ENCODE data around the gene DLGAP4. TPM values are rescaled to one million over a fixed set of nuclear protein-coding genes. Genes with fewer than 3 reads are reported as not detected.

DLGAP4 gene
- polyA plus RNA-seq, 4 donors: 24.3 to 37.9 (median 28.3) TPM

DNA sequence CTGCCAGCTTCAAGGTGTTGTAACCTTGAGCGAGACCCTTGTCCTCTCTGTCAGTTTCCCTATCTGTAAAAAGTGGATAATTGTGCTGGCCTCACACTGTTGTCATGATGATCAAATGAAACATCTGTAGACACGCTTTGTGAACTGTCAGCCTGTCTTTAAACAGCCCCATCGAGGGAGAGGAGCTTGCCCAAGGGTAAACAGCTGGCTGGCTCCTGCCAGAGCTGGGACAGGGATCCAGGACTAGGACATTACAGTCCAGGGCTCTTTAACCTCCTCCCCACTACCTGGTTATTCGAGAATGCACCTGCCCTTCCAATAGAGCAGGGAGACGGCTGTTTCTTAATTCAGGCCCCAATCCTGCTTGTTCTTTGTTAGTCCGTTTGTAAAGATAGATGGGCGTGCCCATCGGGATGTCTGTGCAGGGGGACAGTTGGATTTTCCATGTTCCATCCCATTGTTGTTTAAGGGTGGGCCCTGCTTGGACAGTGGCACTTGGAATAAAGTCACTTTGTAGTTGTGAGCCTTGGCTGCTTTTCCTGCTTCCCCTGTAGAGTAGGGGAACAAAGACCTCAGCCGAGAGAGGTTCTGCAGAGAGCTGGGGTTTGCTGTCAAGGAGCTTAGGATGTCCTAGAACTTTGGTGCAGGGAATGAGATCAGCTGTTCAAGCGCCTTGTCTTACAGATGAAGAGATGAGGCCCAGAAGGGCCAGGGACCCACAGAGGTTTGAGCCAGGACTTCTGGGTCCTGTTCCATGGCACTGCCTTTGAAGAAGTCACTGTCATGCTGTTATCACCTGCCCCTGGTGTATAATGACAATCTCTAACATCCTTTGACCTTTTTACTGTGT, 157.3 kb downstream of the DLGAP4 start:
- H3K4me1 ChIP-seq (ENCODE audit: control insufficient read depth in 3 of 3, insufficient read depth in 2 of 3, low read depth in 1 of 3, low read length in 2 of 3): peaks cover 17 to 52% (median 36%) of the 10 kb centered on the region in 3 donors
- peaks cover 0 to 28% (median 0%) of the 10 kb centered on the region in 3 donors for H3K36me3 ChIP-seq (ENCODE audit: control insufficient read depth in 3 of 3, insufficient read depth in 2 of 3, low read depth in 1 of 3, low read length in 3 of 3)
- H3K27me3 ChIP-seq (ENCODE audit: control insufficient read depth in 3 of 3, insufficient read depth in 3 of 3, low read length in 3 of 3): no peaks in the 10 kb centered on the region
- 25 to 39% (median 27%) methylated on average over 10 of the region's 10 CpGs for whole genome bisulfite sequencing, 3 donors
- H3K4me3 ChIP-seq (ENCODE audit: low read depth in 1 of 3, low read length in 3 of 3): peak overlapping the region in 2 of 3 donors; percentile 61 to 99
- H3K9me3 ChIP-seq (ENCODE audit: control insufficient read depth in 2 of 2, insufficient read depth in 1 of 2, low read depth in 1 of 2, low read length in 1 of 2): no peaks in the 10 kb centered on the region
- DNase-seq: peak; percentile 26 to 31
- FAIRE-seq: no peak
- H3K27ac ChIP-seq (ENCODE audit: low read depth in 1 of 3, low read length in 2 of 3): peak overlapping the region in 2 of 3 donors; percentile 85 to 93

DNA sequence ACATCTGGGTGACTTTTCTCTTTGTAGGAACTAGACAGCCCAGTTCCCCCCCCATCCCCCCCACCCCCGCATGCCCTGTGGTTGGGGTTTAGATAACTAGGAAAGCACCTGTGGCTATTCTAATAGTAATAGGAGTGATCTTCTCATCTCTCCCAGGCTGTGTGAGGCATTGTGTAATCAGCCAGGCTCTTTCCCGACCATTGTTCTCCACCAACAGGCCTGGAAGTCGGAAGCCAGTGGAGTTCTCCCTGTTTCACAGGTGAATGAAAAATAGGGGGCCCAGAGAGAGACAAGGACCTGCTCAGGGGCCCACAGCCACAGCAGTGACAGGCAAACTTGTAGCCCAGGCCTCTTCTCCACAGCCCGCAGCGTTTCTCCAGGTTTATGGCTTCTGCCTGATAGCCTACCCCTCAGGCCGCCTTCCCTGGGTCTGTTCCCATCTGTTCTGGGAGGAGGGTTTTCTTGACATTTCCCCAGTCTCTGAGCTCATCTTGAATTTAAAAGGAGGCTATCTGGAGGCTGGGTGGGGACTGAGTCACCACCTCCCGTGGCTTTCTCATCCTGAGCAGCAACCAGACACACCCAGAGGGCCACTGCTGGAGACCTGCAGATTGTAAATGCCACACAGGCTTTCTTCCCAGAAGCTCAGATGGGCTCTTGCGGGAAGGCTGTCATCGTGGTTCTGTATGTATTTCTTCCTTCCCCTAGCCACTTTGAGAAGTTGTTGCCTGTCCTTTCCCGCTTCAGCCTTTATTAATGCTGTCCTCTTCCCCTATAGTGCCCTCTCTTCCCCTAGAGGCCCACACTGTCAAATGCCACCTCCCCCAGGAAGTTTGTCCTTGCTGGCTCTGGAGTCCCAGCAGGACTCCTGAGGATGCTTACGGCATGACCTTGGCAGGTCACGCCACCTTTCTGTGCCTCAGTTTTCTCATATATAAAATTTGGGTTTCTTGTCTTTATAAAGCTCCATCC, 159.3 kb downstream of the DLGAP4 start:
- H3K27ac ChIP-seq (ENCODE audit: low read depth in 1 of 3, low read length in 2 of 3): peak overlapping the region; percentile 32 to 75 (median 45)
- no peaks in the 10 kb centered on the region for H3K27me3 ChIP-seq (ENCODE audit: control insufficient read depth in 3 of 3, insufficient read depth in 3 of 3, low read length in 3 of 3)
- WGBS, 3 donors: 32 to 49% (median 38%) methylated on average over 12 of the region's 12 CpGs
- no peaks in the 10 kb centered on the region for H3K9me3 ChIP-seq (ENCODE audit: control insufficient read depth in 2 of 2, insufficient read depth in 1 of 2, low read depth in 1 of 2, low read length in 1 of 2)
- H3K4me1 ChIP-seq (ENCODE audit: control insufficient read depth in 3 of 3, insufficient read depth in 2 of 3, low read depth in 1 of 3, low read length in 2 of 3): peaks cover 20 to 68% (median 47%) of the 10 kb centered on the region in 3 donors
- peaks cover 0 to 31% (median 0%) of the 10 kb centered on the region in 3 donors for H3K36me3 ChIP-seq (ENCODE audit: control insufficient read depth in 3 of 3, insufficient read depth in 2 of 3, low read depth in 1 of 3, low read length in 3 of 3)
- no peak overlapping the region for H3K4me3 ChIP-seq (ENCODE audit: low read depth in 1 of 3, low read length in 3 of 3)
- FAIRE-seq (no peak), DNase-seq (peak; percentile 60)

- H3K36me3 ChIP-seq (ENCODE audit: control insufficient read depth in 3 of 3, insufficient read depth in 2 of 3, low read depth in 1 of 3, low read length in 3 of 3): peaks cover 0 to 31% (median 0%) of the 10 kb centered on the region in 3 donors
- peak overlapping the region in 2 of 3 donors; percentile 50 to 75 for H3K27ac ChIP-seq (ENCODE audit: low read depth in 1 of 3, low read length in 2 of 3)
- no peak overlapping the region for H3K4me3 ChIP-seq (ENCODE audit: low read depth in 1 of 3, low read length in 3 of 3)
- DNase-seq (no peak), FAIRE-seq (no peak)
- H3K9me3 ChIP-seq (ENCODE audit: control insufficient read depth in 2 of 2, insufficient read depth in 1 of 2, low read depth in 1 of 2, low read length in 1 of 2): no peaks in the 10 kb centered on the region
- peaks cover 18 to 63% (median 47%) of the 10 kb centered on the region in 3 donors for H3K4me1 ChIP-seq (ENCODE audit: control insufficient read depth in 3 of 3, insufficient read depth in 2 of 3, low read depth in 1 of 3, low read length in 2 of 3)
- WGBS, 3 donors: 33 to 44% (median 41%) methylated on average over 3 of the region's 3 CpGs
- H3K27me3 ChIP-seq (ENCODE audit: control insufficient read depth in 3 of 3, insufficient read depth in 3 of 3, low read length in 3 of 3): no peaks in the 10 kb centered on the region
Measured at GRCh38 chr20:36466089-36466488, 159.9 kb downstream of the DLGAP4 start.

DNA sequence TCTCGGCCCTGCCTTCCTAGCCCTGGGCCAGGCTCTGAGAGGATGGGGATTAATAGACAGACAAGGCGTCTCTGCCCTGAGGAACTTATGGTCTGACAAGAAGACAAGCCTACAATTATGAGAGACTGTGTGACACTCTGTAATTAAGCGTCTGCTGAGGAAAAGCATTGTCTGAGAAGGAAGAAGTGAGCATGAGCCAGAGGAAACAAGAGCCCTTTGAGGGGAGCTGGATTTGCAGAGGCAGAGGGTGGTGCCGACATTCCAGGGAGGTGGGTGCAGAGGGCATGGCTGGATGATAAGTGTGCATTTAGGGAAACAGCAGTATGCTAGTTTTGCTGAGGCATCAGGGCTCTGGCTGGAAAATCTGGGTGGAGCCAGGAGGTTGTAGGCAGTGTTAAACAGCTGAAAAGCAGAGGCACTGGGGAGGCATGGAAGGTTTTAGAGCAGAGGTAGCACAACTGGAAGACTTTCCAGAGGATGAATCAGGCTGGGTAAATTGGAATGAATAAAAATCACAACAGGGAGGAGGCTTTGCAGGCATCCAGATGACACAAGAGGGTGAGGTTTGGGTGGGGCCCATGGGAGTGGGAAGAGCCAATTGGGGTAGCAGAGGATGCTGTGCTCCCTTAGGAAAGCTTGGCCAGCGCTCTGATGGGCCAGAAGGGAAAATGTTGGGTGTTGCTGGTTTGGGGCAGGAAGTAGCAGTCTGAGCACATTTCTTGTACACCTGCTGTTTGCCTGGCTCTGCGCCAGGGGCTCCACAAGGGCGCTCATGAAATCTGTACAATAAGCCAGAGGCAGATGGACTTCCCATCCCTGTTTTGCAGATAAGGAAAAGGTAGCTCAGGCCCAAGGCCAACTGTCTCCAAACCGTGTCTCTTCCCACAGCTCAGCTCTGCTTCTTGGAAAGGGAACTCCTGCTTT, 161.2 kb downstream of the DLGAP4 start:
- peaks cover 0 to 31% (median 0%) of the 10 kb centered on the region in 3 donors for H3K36me3 ChIP-seq (ENCODE audit: control insufficient read depth in 3 of 3, insufficient read depth in 2 of 3, low read depth in 1 of 3, low read length in 3 of 3)
- peak overlapping the region in 2 of 3 donors; percentile 50 to 75 for H3K27ac ChIP-seq (ENCODE audit: low read depth in 1 of 3, low read length in 2 of 3)
- 15 to 30% (median 26%) methylated on average over 8 of the region's 8 CpGs for WGBS, 3 donors
- H3K9me3 ChIP-seq (ENCODE audit: control insufficient read depth in 2 of 2, insufficient read depth in 1 of 2, low read depth in 1 of 2, low read length in 1 of 2): no peaks in the 10 kb centered on the region
- no peaks in the 10 kb centered on the region for H3K27me3 ChIP-seq (ENCODE audit: control insufficient read depth in 3 of 3, insufficient read depth in 3 of 3, low read length in 3 of 3)
- DNase-seq (peak; percentile 58 to 75), FAIRE-seq (no peak)
- no peak overlapping the region for H3K4me3 ChIP-seq (ENCODE audit: low read depth in 1 of 3, low read length in 3 of 3)
- H3K4me1 ChIP-seq (ENCODE audit: control insufficient read depth in 3 of 3, insufficient read depth in 2 of 3, low read depth in 1 of 3, low read length in 2 of 3): peaks cover 18 to 73% (median 51%) of the 10 kb centered on the region in 3 donors

DNA sequence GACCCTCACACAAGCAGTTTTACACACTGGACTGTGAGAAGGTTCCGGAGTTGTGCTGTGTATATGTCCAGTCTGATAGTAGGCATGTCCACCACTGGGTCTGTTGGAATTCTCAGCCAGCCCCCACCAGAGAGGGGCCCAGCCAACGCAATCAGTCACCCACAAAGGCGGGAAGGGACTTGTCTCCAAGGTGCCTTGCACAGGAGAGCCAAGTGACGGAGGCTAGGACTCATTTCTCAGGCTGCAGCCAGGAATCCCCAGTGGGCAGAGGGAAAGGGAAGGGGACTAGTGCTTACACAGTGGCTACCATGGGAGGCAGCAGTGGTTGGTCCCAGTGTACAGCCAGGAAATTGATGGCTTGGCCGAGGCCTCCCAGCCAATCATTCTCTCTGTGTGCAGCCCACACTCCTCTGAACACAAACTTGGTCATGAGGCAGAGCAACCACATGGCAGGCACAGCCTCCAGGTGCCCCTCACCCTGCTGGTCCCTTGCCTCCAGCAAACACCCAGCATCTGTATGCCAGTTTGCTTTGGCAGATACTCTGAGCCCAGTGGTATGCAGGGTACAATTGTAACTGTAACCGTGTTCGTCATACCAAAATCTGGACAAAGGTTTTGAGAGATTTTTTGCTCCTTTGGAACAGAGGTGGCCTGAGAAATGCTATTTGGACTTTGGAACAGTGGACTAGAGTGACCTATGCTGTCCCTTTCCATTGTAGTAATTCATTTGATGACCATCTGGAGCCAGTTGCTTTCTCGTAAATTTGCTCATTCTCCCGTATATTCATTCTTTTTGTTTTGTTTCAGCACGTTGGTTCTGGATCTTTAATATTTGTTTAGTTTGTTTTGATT, 162.2 kb downstream of the DLGAP4 start:
- Histone ChIP-seq H3K9me3 (ENCODE audit: control insufficient read depth in 2 of 2, insufficient read depth in 1 of 2, low read depth in 1 of 2, low read length in 1 of 2) (no peaks in the 10 kb centered on the region), H3K27ac (ENCODE audit: low read depth in 1 of 3, low read length in 2 of 3) (peak overlapping the region in 2 of 3 donors; percentile 50 to 75), H3K36me3 (ENCODE audit: control insufficient read depth in 3 of 3, insufficient read depth in 2 of 3, low read depth in 1 of 3, low read length in 3 of 3) (peaks cover 0 to 31% (median 0%) of the 10 kb centered on the region in 3 donors), H3K4me3 (ENCODE audit: low read depth in 1 of 3, low read length in 3 of 3) (no peak overlapping the region), H3K27me3 (ENCODE audit: control insufficient read depth in 3 of 3, insufficient read depth in 3 of 3, low read length in 3 of 3) (no peaks in the 10 kb centered on the region), H3K4me1 (ENCODE audit: control insufficient read depth in 3 of 3, insufficient read depth in 2 of 3, low read depth in 1 of 3, low read length in 2 of 3) (peaks cover 18 to 78% (median 54%) of the 10 kb centered on the region in 3 donors)
- FAIRE-seq (no peak), DNase-seq (peak in 1 of 2 donors; percentile 28)
- WGBS, 3 donors: 49 to 61% (median 55%) methylated on average over 10 of the region's 10 CpGs

DNA sequence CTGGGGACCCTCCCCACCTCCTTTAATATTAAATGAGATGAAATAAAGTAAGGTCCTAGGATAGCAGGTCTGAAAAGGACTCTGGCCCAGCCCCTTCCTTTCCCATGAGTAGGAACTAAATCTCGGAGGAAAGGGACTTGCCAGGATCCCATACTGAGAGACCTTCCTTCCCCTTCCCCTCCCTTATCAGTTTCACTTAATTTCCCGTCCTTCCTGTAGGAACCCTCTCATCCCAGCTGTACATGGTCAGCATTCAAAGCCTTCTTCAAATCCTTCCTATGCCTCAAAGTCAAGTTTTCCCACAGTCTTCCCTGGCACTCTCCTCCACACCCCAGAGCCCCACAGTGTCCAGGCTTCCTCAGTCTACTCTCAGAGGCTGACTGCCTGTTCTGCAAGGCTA, 163.8 kb downstream of the DLGAP4 start:
- H3K27me3 ChIP-seq (ENCODE audit: control insufficient read depth in 3 of 3, insufficient read depth in 3 of 3, low read length in 3 of 3): no peaks in the 10 kb centered on the region
- no peaks in the 10 kb centered on the region for H3K9me3 ChIP-seq (ENCODE audit: control insufficient read depth in 2 of 2, insufficient read depth in 1 of 2, low read depth in 1 of 2, low read length in 1 of 2)
- FAIRE-seq: no peak
- no peak for DNase-seq
- H3K4me1 ChIP-seq (ENCODE audit: control insufficient read depth in 3 of 3, insufficient read depth in 2 of 3, low read depth in 1 of 3, low read length in 2 of 3): peaks cover 18 to 74% (median 53%) of the 10 kb centered on the region in 3 donors
- peak overlapping the region in 2 of 3 donors; percentile 50 to 67 for H3K27ac ChIP-seq (ENCODE audit: low read depth in 1 of 3, low read length in 2 of 3)
- H3K36me3 ChIP-seq (ENCODE audit: control insufficient read depth in 3 of 3, insufficient read depth in 2 of 3, low read depth in 1 of 3, low read length in 3 of 3): peaks cover 0 to 35% (median 0%) of the 10 kb centered on the region in 3 donors
- WGBS, 3 donors: 7 to 42% (median 25%) methylated on average over 2 of the region's 2 CpGs
- H3K4me3 ChIP-seq (ENCODE audit: low read depth in 1 of 3, low read length in 3 of 3): no peak overlapping the region
